Prostate gland (tissue), 2 donors: Measurements from ENCODE around the gene TLE1.

ENCODE experiments used
- CTCF ChIP-seq, 4 experiments: fragments of 200-600 bp in 2 of 4; fragments of 450-650 bp in 2 of 4; sonication (generic) in 2 of 4; IDR thresholded peaks; 1 replicate in 3 of 4; 2 replicates in 1 of 4; pipeline ENCODE4 v1.5.1; 2016 to 2019; ENCODE audit warnings: antibody characterized with exemption in 4 of 4, mild to moderate bottlenecking in 2 of 4, moderate library complexity in 2 of 4
- POLR2A ChIP-seq: fragments of 450-650 bp; IDR thresholded peaks from one replicate; pipeline ENCODE4 v1.6.1; 2016; ENCODE audit warnings: antibody characterized with exemption, mild to moderate bottlenecking
- POLR2AphosphoS5 ChIP-seq: sonication (generic); formaldehyde crosslinking; IDR thresholded peaks from one replicate; pipeline ENCODE4 v1.6.1; 2017; ENCODE audit warnings: antibody characterized with exemption

- TF ChIP-seq CTCF (IDR thresholded peaks at IDR 0.05), result no peak
- no peak for TF ChIP-seq POLR2A
- no peak for TF ChIP-seq POLR2AphosphoS5
Measured at GRCh38 chr9:81607593-81608288, 81.6 kb downstream of the TLE1 start.
